IPS-18c (cell line): ENCODE results near the gene MZT2B.
"Not testable (repeated sequence)": the region's sequence is repeated elsewhere in the genome, so short reads cannot be mapped to it uniquely, and the experiment has no call there.

ENCODE experiments used
- H3K4me3 ChIP-seq: 2 replicates; pipeline ENCODE4 v1.7.0; 2013; ENCODE audit warnings: low read depth, mild to moderate bottlenecking, low read length, moderate library complexity; ENCODE audit not compliant: insufficient read depth
- H3K9me3 ChIP-seq: one replicate; pipeline ENCODE4 v1.6.1; 2013; ENCODE audit warnings: mild to moderate bottlenecking, low read length, moderate library complexity; ENCODE audit not compliant: control insufficient read depth, insufficient read depth

MZT2B gene

DNA sequence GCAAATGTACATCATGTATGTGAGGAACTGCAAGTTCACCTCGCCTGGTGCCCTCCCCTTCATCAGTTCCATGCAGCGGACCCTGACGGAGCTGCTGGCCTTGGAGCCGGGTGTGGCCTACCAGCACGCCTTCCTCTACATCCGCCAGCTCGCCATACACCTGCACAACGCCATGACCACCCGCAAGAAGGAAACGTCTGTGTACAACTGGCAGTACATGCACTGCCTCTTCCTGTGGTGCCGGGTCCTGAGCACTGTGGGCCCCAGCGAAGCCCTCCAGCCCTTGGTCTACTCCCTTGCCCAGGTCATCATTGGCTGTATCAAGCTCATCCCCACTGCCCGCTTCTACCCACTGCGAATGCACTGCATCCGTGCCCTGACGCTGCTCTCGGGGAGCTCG, 48.3 kb downstream of the MZT2B start:
- H3K4me3 ChIP-seq, H3K9me3 ChIP-seq: not testable (repeated sequence)

DNA sequence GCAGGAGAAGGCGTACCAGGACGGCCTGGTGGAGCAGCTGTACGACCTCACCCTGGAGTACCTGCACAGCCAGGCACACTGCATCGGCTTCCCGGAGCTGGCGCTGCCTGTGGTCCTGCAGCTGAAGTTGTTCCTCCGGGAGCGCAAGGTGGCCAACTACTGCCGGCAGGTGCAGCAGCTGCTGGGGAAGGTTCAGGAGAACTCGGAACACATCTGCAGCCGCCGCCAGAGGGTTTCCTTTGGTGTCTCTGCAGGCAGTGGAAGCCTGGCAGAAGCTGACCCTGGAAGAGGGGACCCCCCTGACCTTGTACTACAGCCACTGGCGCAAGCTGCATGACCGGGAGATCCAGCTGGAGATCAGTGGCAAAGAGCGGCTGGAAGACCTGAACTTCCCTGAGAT, 48.8 kb downstream of the MZT2B start:
- H3K4me3 ChIP-seq, result not testable (repeated sequence)

DNA sequence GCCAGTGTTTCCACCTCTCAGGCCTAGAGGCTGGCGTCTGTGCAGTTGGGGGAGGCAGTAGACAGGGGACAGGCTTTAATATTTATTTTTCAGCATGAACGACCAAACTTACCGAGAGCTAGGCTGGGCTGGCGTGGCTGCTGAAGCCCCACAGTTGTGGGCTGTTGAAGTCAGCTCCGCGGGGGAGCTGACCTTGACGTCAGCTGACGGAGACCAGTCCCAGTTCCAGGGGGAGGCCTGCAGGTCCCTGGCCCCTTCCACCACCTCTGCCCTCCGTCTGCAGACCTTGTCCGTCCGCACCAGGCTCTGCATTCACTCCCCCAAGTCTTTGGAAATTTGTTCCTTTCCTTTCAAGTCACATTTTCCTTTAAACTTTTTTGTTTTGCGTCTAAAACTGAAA, 49.6 kb downstream of the MZT2B start:
- H3K9me3 ChIP-seq, result no peaks in the 10 kb centered on the region
- no peak overlapping the region for H3K4me3 ChIP-seq

More for the DNA sequence above, 48.8 kb downstream of the MZT2B start:
- not testable (repeated sequence) for H3K9me3 ChIP-seq

DNA sequence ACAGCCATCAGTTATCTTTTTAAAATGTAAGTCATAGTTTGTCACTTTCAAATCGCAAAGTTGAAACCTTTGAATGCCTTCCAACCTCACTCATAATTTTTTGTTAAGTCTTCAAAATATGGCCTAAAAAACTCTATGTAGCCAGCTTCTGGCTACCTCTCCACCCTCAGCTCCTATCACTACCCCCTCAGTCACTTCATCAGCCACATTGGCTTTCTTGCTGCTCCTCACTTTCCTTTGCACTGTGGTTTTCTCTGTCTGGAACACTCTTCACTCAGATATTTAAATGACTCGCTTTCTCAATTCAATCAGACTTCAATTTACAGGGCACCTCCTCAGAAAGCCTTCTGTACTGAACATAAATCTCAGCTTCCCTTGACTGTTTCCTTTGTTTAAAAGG, 51.0 kb downstream of the MZT2B start:
- not testable (repeated sequence) for H3K9me3 ChIP-seq, H3K4me3 ChIP-seq

DNA sequence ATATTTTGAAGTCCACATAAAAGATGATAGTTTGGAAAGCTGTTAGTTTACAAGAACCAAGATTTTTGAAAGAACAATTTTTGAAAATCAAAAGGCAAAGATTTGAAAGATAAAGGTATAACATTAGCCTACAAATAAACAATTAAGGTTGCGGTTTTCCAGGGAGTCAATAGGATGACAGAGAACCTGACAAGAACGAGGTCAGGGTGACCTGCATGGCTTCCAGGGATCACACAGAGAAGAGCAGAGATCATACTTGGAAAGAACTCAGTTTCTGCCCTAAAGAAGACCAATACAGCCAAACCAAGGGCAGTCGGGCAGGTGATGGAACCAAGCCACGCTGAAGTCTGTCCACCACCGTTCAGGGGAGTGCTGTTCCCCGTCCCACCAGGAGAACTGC, 57.5 kb downstream of the MZT2B start:
- not testable (repeated sequence) for H3K4me3 ChIP-seq, H3K9me3 ChIP-seq
